Measurements from ENCODE around the gene DBT.

Gene DBT

GRCh38 chr1:100184536-100184935 lies 65.1 kb downstream of the DBT start:
- no peak for DNase-seq

DNA sequence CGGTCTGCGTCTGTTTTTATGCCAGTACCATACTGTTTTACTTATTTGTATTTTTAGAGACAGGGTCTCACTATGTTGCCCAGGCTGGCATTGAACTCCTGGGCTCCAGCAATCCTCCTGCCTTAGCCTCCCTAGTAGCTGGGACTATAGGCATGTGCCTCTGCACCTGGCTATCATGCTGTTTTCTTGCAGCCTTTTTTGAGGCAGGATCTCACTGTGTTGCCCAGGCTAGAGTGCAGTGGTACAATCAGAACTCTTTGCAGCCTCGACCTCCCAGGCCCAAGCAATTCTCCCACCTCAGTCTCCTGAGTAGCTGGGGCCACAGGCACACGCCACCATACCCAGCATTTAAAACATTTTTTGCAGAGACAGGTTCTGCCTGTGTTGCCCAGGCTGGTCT lies 66.3 kb downstream of the DBT start:
- no peak for DNase-seq

GRCh38 chr1:100178091-100178490 lies 71.5 kb downstream of the DBT start, which contains the start of gene LRRC39:
Gene LRRC39, minus strand, starts transcription at chr1:100178256. Its CDS starts 9,740 bp downstream, at chr1:100168516.
- DNase-seq = no peak

GRCh38 chr1:100177295-100178041 lies 72.2 kb downstream of the DBT start:
- no peak for DNase-seq

- no peak for DNase-seq
Observed at GRCh38 chr1:100168051-100168450, 81.6 kb downstream of the DBT start.

DNA sequence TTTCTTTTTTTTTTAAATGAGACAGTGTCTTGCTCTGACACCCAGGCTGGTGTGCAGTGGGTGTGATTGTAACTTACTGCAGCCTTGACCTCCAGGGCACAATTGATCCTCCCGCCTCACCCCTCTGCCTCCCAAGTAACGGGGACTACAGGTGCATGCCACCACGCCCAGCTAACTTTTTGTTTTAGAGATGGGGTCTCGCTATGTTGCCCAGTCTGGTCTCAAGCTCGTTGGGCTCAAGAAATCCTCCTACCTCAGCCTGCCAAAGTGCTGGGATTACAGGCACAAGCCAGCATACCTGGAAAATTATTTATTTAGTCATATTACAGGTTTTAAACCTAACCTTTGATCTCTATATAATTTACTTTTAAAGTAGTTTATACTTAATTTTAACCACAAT lies 84.9 kb downstream of the DBT start:
- no peak for DNase-seq

GRCh38 chr1:100164216-100164615 lies 85.4 kb downstream of the DBT start:
- DNase-seq = no peak

DNA sequence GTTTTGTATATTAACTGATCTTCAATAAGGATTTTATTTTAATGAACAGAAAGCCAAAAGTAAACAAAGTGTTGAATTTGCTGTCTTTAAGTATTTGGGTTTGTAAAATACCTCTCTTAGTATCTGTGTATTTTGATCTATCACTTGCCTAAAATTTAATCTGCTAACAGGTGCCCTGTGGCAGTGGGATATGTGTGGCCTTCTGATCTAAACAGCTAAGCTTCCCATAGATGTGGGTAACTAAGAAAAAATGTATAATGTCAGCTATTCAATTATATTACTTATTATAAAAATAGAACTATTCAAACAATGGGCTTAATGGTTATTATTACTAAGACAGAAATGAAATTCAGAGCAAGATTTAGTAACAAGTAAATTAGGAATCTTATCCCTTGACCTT lies 86.8 kb downstream of the DBT start:
- no peak for DNase-seq

DNA sequence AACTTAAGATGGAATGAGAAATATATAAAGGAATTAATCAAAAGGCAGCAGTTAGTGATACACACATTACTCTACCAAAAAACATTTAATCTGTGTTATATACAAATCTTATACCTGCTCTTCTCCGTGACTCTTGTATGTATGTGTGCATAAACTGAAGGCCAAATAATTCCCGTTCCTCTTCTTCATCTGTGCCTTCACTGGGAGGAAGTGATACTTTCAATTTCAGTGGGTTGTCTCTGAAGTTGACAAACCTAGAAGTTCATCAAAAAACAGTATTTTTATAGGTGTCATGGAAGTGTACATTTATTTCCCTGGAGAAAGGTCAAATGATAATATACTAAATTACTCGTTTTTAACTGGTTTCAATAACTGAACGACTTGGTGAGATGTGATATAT lies 97.4 kb downstream of the DBT start:
- no peak for DNase-seq

- DNase-seq = no peak
Observed at GRCh38 chr1:100151679-100152078, 98.0 kb downstream of the DBT start.

DNA sequence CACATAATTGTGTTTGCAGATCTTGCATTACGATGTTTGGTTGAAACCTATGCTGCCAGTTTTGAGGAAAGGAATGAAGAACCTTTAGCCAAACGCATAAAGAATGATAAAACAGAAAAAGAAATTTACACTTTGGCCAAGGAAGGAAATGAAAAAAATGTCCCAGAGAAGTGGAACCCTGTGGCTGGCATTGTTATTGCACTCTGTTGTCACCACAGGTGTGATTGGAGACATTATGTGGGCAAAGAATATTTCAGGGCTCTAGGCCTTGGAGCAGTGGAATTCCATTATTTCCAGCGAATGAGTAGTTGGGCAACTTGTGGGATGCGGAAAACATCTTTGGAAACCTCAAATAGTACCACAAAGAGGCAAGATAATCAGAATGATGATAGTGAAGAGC lies 101.8 kb downstream of the DBT start:
- DNase-seq = no peak

DNA sequence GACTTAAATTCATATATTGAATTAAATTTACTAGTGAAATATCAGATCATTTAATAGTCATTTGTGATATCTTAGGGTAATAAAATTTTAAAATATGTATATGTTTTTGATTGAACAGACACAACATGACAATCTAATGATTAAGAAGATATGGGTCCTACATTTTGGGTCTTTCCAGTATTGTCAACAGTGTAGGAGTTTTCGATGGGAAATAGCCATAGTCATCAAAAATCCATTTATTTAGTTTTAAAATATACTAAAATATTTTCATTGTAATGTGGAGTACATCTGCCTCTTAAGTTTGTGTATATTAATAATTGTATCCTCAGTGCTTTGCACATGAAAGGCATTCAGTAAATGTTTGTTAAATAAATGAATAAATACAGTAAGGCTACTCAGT lies 102.7 kb downstream of the DBT start:
- no peak for DNase-seq

- no peak for DNase-seq
Observed at GRCh38 chr1:100145116-100145515, 104.5 kb downstream of the DBT start.

DNA sequence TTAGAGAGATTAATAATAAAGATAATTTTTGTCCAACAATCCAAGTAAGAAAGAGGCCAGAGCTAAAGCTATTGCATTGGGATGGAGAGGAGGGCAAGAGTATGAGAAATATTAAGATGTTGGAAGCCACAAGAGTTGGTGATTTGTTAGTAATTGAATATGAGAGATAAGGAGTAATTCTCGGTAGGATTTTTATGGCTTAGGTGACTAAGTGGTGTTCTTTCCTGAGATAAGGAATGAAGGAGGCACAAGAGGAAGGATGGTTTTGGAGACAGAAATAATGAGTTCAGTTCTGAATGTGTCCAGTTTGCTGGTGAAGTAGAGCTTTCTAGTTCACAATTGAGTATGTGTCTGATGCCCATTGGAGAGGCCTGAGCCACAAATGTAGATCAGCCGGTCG lies 107.3 kb downstream of the DBT start:
- no peak for DNase-seq

DNA sequence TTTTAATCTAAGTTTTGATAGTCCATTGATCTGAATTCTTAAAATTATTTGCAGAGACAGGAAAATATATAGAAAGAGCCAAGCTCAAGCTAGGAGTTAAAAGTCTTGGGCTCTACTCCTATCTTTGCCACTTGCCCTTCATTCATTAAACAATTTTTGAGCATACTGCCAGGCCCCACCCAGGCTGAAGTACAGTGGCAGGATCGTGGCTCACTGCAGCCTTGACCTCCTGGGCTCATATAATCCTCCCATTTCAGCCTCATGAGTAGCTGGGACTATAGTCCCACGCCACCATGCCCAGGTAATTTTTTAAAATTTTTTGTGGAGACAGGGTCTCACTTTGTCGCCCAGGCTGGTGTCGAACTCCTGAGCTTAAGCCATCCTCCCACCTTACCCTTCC lies 108.4 kb downstream of the DBT start:
- no peak for DNase-seq

DNA sequence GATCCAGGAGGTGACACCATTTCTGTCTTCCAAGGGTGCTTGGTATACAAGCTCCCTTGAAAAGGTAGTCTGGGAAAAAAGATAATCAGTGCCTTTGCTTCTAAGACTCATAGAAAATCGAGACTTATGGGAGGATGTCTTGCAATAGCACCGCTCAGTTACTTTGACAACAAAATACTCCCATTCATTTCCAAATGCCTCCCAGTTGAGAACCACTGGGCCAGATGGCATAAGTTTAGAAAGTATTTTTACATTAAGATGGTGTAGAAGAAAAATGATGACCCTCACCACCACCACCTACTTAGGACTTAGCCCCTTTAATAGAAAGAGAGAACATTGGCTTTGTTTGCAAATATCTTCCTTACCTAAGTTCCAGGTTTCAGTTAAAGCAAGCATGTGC lies 112.0 kb downstream of the DBT start:
- DNase-seq = no peak

Measured in 8988T (cell line).